Naive B cell (primary cell): ENCODE data around the gene FRMD3. TPM values are rescaled to one million over a fixed set of nuclear protein-coding genes. Genes with fewer than 3 reads are reported as not detected.
"Not testable (repeated sequence)": the region's sequence is repeated elsewhere in the genome, so short reads cannot be mapped to it uniquely, and the experiment has no call there.

ENCODE experiments used
- ATAC-seq, 2 donors: fragments of 150-1000 bp; cut with Tn5 transposase; 2 replicates each; pipeline ENCODE4 v1.10.0; 2021; ENCODE audit warnings: low read depth in 2 of 2, mild to moderate bottlenecking in 2 of 2, moderate library complexity in 2 of 2
- DNase-seq: peaks from one replicate; pipeline ENCODE4 v3.0.0; 2022
- H3K27ac Mint-ChIP-seq, 6 donors: one replicate each; pipeline ENCODE4 v1.8.0; 2020 to 2022; ENCODE audit warnings: mild to moderate bottlenecking in 6 of 6, mixed read lengths in 6 of 6, moderate library complexity in 5 of 6, inconsistent platforms in 2 of 6
- H3K27me3 Mint-ChIP-seq, 3 donors: one replicate each; pipeline ENCODE4 v1.8.0; 2021 to 2022; ENCODE audit warnings: mixed read lengths in 3 of 3, mild to moderate bottlenecking in 1 of 3
- H3K36me3 Mint-ChIP-seq, 2 donors: one replicate each; pipeline ENCODE4 v1.8.0; 2020 to 2022; ENCODE audit warnings: mixed read lengths in 2 of 2, inconsistent platforms in 1 of 2, mild to moderate bottlenecking in 1 of 2
- H3K4me1 Mint-ChIP-seq, 3 donors: one replicate each; pipeline ENCODE4 v1.8.0; 2020 to 2022; ENCODE audit warnings: mixed read lengths in 3 of 3, inconsistent platforms in 1 of 3, mild to moderate bottlenecking in 1 of 3, moderate library complexity in 1 of 3
- H3K4me3 Mint-ChIP-seq, 8 donors: one replicate each; pipeline ENCODE4 v1.8.0; 2020 to 2022; ENCODE audit warnings: mild to moderate bottlenecking in 8 of 8, mixed read lengths in 8 of 8, moderate library complexity in 8 of 8, inconsistent platforms in 2 of 8
- H3K9me3 Mint-ChIP-seq, 7 donors: one replicate each; pipeline ENCODE4 v1.8.0; 2020 to 2022; ENCODE audit warnings: mixed read lengths in 7 of 7, mild to moderate bottlenecking in 5 of 7, inconsistent platforms in 2 of 7, moderate library complexity in 1 of 7
- polyA plus RNA-seq, 6 donors: library from polyadenylated mRNA; unstranded; fragments of 300-500 nt; fragmentation: Illumina TruSeq; gene quantifications; one replicate each; pipeline ENCODE4 v1.2.3, GENCODE V29; 2021; ENCODE audit warnings: low read depth in 6 of 6

The FRMD3 gene
- polyA plus RNA-seq, 6 donors from 2014 or later = 0.36 to 3.0 (median 1.4) TPM; not detected in 1

GRCh38 chr9:83544002-83544698, 5.9 kb upstream of the FRMD3 start:
- no peak overlapping the region for H3K4me3 Mint-ChIP-seq
- H3K4me1 Mint-ChIP-seq = peaks cover 0 to under 1% (median 0%) of the 10 kb centered on the region in 3 donors
- no peak overlapping the region for H3K27ac Mint-ChIP-seq
- DNase-seq = no peak
- H3K27me3 Mint-ChIP-seq = peaks cover 13 to 23% (median 17%) of the 10 kb centered on the region in 3 donors
- H3K36me3 Mint-ChIP-seq = peaks cover 0 to 8% of the 10 kb centered on the region in 2 donors
- peaks cover 2 to 32% (median 19%) of the 10 kb centered on the region in 7 donors for H3K9me3 Mint-ChIP-seq
- ATAC-seq = no peak

DNA sequence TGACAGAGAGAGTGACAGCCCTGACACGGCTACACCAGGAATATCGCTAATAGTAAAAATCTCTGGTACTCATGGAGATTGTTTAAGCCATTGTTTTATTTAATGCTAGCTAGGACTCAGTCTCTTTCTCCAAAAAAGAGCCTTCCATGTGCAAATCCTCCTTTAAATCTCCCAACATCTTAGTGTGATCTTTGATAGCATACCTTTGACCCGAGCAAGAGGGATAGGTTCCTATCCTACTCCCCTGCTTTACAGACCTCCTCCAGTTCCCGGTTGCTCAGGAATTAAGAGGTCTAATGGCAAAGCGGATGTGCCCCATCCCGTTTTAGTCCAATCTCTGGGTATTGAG, 663 bp upstream of the FRMD3 start:
- Mint-ChIP-seq H3K4me1 (peaks cover 0 to 7% (median 0%) of the 10 kb centered on the region in 3 donors), H3K27me3 (peaks cover 36 to 52% (median 41%) of the 10 kb centered on the region in 3 donors)

GRCh38 chr9:83537331-83538171, 650 bp downstream of the FRMD3 start:
- Mint-ChIP-seq H3K4me3 (peak overlapping the region in 1 of 8 donors; percentile 23), H3K27ac (no peak overlapping the region), H3K4me1 (peaks cover 0 to 7% (median 0%) of the 10 kb centered on the region in 3 donors), H3K9me3 (peaks cover 0 to 3% (median 0%) of the 10 kb centered on the region in 7 donors), H3K36me3 (peaks cover 0 to 6% of the 10 kb centered on the region in 2 donors), H3K27me3 (peaks cover 41 to 55% (median 52%) of the 10 kb centered on the region in 3 donors)
- ATAC-seq = no peak
- DNase-seq = no peak

More for the DNA sequence above, 663 bp upstream of the FRMD3 start:
- Mint-ChIP-seq H3K4me3 (peak overlapping the region in 7 of 8 donors; percentile 44 to 65 (median 56)), H3K9me3 (peaks cover 0 to 3% (median 0%) of the 10 kb centered on the region in 7 donors), H3K36me3 (peaks cover 0 to 6% of the 10 kb centered on the region in 2 donors), H3K27ac (peak overlapping the region in 1 of 6 donors; percentile 44)
- no peak for DNase-seq
- no peak for ATAC-seq

- ATAC-seq (no peak), DNase-seq (no peak)
- peaks cover 0 to 6% of the 10 kb centered on the region in 2 donors for H3K36me3 Mint-ChIP-seq
- H3K27ac Mint-ChIP-seq = no peak overlapping the region
- H3K27me3 Mint-ChIP-seq = peaks cover 41 to 57% (median 56%) of the 10 kb centered on the region in 3 donors
- H3K4me3 Mint-ChIP-seq = no peak overlapping the region
- peaks cover 0 to 3% (median 0%) of the 10 kb centered on the region in 7 donors for H3K9me3 Mint-ChIP-seq
- peaks cover 0 to 7% (median 0%) of the 10 kb centered on the region in 3 donors for H3K4me1 Mint-ChIP-seq
These were observed 1.9 kb downstream of the FRMD3 start for GRCh38 chr9:83536332-83536731.

- peaks cover 41 to 56% (median 51%) of the 10 kb centered on the region in 3 donors for H3K27me3 Mint-ChIP-seq
- peaks cover 0 to 7% (median 0%) of the 10 kb centered on the region in 3 donors for H3K4me1 Mint-ChIP-seq
- ATAC-seq = no peak
- H3K4me3 Mint-ChIP-seq = peak overlapping the region in 1 of 8 donors; percentile 13
- peaks cover 0 to 6% of the 10 kb centered on the region in 2 donors for H3K36me3 Mint-ChIP-seq
- H3K9me3 Mint-ChIP-seq = peaks cover 0 to 3% (median 0%) of the 10 kb centered on the region in 7 donors
- no peak overlapping the region for H3K27ac Mint-ChIP-seq
- no peak for DNase-seq
These were observed 2.5 kb downstream of the FRMD3 start for GRCh38 chr9:83535736-83536135.

- H3K9me3 Mint-ChIP-seq = peaks cover 0 to 5% (median 0%) of the 10 kb centered on the region in 7 donors
- no peak for ATAC-seq
- H3K36me3 Mint-ChIP-seq = peaks cover 0 to 11% of the 10 kb centered on the region in 2 donors
- DNase-seq = no peak
- peaks cover 28 to 36% (median 32%) of the 10 kb centered on the region in 3 donors for H3K27me3 Mint-ChIP-seq
- H3K4me1 Mint-ChIP-seq = no peaks in the 10 kb centered on the region
- H3K4me3 Mint-ChIP-seq = no peak overlapping the region
- no peak overlapping the region for H3K27ac Mint-ChIP-seq
These were observed 4.9 kb downstream of the FRMD3 start for GRCh38 chr9:83533296-83533695.

- no peak for ATAC-seq
- peaks cover 0 to 5% (median 0%) of the 10 kb centered on the region in 7 donors for H3K9me3 Mint-ChIP-seq
- H3K27me3 Mint-ChIP-seq = peaks cover 0 to 8% (median 0%) of the 10 kb centered on the region in 3 donors
- peaks cover under 1 to 1% (median under 1%) of the 10 kb centered on the region in 3 donors for H3K4me1 Mint-ChIP-seq
- no peak for DNase-seq
- peaks cover 0 to 5% of the 10 kb centered on the region in 2 donors for H3K36me3 Mint-ChIP-seq
- H3K4me3 Mint-ChIP-seq = no peak overlapping the region
- no peak overlapping the region for H3K27ac Mint-ChIP-seq
These were observed 11.3 kb downstream of the FRMD3 start for GRCh38 chr9:83526901-83527300.

- Mint-ChIP-seq H3K4me3 (no peak overlapping the region), H3K36me3 (peaks cover 0 to 5% of the 10 kb centered on the region in 2 donors), H3K9me3 (peaks cover 0 to 5% (median 0%) of the 10 kb centered on the region in 7 donors), H3K27me3 (peaks cover 0 to 8% (median 0%) of the 10 kb centered on the region in 3 donors), H3K27ac (no peak overlapping the region), H3K4me1 (peaks cover 6 to 8% (median 8%) of the 10 kb centered on the region in 3 donors)
- no peak for ATAC-seq
- no peak for DNase-seq
These were observed 12.0 kb downstream of the FRMD3 start for GRCh38 chr9:83526211-83526610.

- no peak for DNase-seq
- H3K4me1 Mint-ChIP-seq = peaks cover 6 to 11% (median 10%) of the 10 kb centered on the region in 3 donors
- no peak overlapping the region for H3K27ac Mint-ChIP-seq
- H3K9me3 Mint-ChIP-seq = peaks cover 0 to 7% (median 2%) of the 10 kb centered on the region in 7 donors
- H3K4me3 Mint-ChIP-seq = no peak overlapping the region
- ATAC-seq = no peak
- H3K27me3 Mint-ChIP-seq = no peaks in the 10 kb centered on the region
- no peaks in the 10 kb centered on the region for H3K36me3 Mint-ChIP-seq
These were observed 14.5 kb downstream of the FRMD3 start for GRCh38 chr9:83523684-83524083.

DNA sequence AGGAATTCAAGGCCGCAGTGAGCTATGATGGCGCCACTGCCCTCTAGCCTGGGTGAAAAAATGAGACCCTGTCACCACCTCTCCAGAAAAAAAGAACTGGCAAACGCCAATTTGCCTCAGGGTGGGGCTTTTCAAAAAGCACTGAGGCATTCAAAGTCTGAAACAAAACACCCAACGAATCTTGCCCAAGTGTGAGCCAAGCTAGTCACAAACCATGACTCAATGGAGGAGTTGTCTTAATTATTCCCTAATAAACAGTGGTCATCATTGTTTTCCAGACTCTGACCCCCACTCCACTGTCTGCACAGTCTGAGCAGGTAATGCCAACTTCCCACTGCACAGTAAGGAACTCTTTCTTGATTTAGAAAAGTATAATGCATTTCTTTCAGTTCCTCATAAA, 16.8 kb downstream of the FRMD3 start:
- Mint-ChIP-seq H3K27ac (peak overlapping the region in 1 of 6 donors; percentile 4), H3K4me3 (no peak overlapping the region), H3K27me3 (peaks cover 0 to 3% (median 0%) of the 10 kb centered on the region in 3 donors), H3K36me3 (no peaks in the 10 kb centered on the region), H3K4me1 (peaks cover 14 to 25% (median 23%) of the 10 kb centered on the region in 3 donors), H3K9me3 (peaks cover 0 to 7% (median 2%) of the 10 kb centered on the region in 7 donors)
- no peak for DNase-seq
- ATAC-seq = no peak

- peaks cover 0 to 7% (median 2%) of the 10 kb centered on the region in 7 donors for H3K9me3 Mint-ChIP-seq
- H3K4me1 Mint-ChIP-seq = peaks cover 14 to 25% (median 23%) of the 10 kb centered on the region in 3 donors
- H3K36me3 Mint-ChIP-seq = no peaks in the 10 kb centered on the region
- ATAC-seq = no peak
- no peak for DNase-seq
- peaks cover 0 to 7% (median 0%) of the 10 kb centered on the region in 3 donors for H3K27me3 Mint-ChIP-seq
- no peak overlapping the region for H3K4me3 Mint-ChIP-seq
- peak overlapping the region in 2 of 6 donors; percentile 4 to 34 for H3K27ac Mint-ChIP-seq
These were observed 17.2 kb downstream of the FRMD3 start for GRCh38 chr9:83521011-83521410.

DNA sequence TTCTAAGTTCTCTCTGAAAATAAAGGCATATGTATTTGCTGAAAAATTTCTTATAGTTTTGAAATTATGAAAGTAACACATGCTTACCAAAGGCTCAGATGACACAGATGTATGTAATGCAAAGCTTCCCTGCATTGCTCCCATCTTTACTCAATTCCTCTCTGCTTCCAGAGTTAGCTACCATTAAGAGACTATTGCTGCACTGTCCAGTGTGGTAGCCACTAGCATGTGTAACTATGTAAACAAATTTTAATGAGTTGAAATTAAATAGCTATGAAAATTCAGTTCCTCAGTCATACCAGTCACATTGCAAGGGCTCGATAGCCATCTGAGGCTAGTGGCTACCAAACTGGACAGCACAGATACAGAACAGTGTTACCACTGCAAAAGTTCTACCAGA, 17.9 kb downstream of the FRMD3 start:
- ATAC-seq (no peak), DNase-seq (no peak)
- peaks cover 14 to 25% (median 23%) of the 10 kb centered on the region in 3 donors for H3K4me1 Mint-ChIP-seq

DNA sequence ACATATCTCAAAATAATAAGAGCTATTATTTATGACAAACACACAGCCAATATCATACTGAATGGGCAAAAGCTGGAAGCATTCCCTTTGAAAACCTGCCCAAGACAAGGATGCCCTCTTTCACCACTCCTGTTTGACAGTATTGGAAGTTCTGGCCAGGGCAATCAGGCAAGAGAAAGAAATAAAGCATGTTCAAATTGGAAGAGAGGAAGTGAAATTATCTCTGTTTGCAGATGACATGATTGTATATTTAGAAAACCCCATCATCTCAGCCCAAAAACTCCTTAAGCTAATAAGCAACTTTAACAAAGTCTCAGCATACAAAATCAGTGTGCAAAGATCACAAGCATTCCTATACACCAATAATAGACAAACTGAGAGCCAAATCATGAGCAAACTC, 20.2 kb downstream of the FRMD3 start:
- Mint-ChIP-seq H3K4me1 (peaks cover 14 to 25% (median 23%) of the 10 kb centered on the region in 3 donors), H3K27me3 (peaks cover 0 to 21% (median 12%) of the 10 kb centered on the region in 3 donors)
- not testable (repeated sequence) for H3K9me3 Mint-ChIP-seq, DNase-seq, H3K4me3 Mint-ChIP-seq, H3K36me3 Mint-ChIP-seq, ATAC-seq, H3K27ac Mint-ChIP-seq

More for the DNA sequence above, 17.9 kb downstream of the FRMD3 start:
- Mint-ChIP-seq H3K9me3 (peaks cover 0 to 7% (median 2%) of the 10 kb centered on the region in 7 donors), H3K4me3 (no peak overlapping the region), H3K27ac (no peak overlapping the region), H3K27me3 (peaks cover 0 to 11% (median 2%) of the 10 kb centered on the region in 3 donors), H3K36me3 (no peaks in the 10 kb centered on the region)
